HG03378 (cell line): ENCODE results near the gene NOP53.
"Not testable (repeated sequence)": the region's sequence is repeated elsewhere in the genome, so short reads cannot be mapped to it uniquely, and the experiment has no call there.

Experiments used
- ATAC-seq: cut with Tn5 transposase; IDR thresholded peaks from one replicate; pipeline ENCODE4 v1.9.1; 2021; ENCODE audit warnings: mild to moderate bottlenecking, moderate library complexity; ENCODE audit not compliant: unreplicated experiment

Gene NOP53

DNA sequence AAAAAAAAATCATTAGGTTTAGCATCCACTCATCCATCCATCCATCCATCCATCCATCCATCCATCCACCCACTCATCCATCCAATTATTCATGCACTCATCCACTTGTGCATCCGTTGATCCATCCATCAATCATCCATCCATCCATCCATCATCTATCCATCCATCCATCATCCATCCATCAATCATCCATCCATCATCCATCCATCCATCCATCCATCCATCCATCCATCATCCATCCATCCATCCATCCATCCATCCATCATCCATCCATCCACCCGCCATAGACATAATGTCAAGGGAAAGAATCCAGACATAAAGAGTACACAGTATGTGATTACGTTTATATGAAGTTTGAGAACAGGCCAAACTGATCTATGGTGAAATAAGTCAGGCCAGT is 24.2 kb downstream of the NOP53 start:
- ATAC-seq: no peak

- not testable (repeated sequence) for ATAC-seq
These were observed 25.9 kb downstream of the NOP53 start for GRCh38 chr19:47771291-47771690.

GRCh38 chr19:47776568-47776967 is 31.2 kb downstream of the NOP53 start:
- ATAC-seq: no peak

- not testable (repeated sequence) for ATAC-seq
These were observed 32.1 kb downstream of the NOP53 start for GRCh38 chr19:47777245-47778048.

DNA sequence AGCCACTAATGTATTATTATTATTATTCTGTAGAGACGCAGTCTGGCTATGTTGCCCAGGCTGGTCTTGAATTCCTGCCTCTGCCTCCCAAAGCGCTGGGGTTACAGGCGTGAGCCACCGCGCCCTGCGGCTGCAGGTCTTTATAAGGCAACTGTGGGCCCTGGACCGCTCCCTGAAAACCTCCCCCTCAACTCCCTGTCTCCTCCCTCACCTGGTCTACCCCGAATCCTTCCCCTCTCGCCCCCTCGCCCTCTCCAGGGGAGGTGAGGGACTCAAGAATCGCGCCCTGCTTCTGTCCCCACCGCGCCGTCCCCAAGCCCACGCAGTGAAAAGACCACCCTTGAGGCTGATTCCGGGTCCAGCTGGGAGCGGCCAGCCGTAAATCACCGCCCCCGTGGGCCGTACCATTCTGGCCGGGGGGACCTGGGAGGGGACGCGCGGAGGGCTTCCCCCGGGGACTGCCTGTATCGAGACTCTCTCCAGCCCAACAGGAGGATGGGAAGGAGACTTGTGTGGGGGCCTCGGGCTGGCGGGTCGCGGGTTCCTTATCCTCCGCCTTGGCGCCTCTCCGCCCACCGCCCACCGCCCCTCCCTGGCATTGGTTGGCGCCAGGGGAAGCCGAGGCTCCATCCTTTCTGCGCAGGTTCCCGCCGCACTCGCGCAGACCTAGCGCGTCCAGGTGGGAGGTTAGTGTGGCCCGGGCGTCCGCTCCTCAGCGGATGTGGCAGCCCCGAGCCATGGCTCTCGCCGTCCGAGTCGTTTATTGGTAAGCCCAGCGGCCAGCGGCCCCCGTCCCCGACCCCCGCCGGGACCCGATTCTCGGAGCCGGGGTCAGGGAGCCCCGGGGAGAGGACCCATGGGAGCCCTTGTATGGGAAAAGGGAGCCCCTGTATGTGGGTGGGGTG is 33.0 kb downstream of the NOP53 start, which contains the start of gene SELENOW:
Gene SELENOW, plus strand, starts transcription at position 655 of the 905 bp plus-strand sequence. Its CDS starts 83 bp downstream, at position 738.
- ATAC-seq: peak; percentile 63

DNA sequence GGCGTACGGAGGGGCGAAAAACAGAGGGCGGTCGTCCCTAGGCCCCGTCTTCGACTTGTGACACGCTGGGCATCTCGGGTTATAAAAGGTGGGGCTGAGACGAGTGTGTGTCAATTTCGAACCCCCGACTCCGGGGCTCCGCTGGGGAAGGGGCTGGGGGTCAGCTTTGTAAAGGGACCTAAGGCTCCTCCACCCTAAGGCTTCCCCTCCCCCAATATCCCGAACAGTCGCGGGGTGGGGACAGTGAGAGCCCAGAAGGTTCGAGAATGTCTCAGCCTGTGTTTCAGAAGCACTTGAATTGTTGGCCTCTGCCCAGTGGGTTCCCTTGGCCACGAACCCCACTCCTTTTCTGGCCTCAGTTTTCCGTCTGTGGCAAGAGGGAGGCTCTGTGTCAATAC is 33.6 kb downstream of the NOP53 start:
- ATAC-seq: no peak

GRCh38 chr19:47779524-47780214 is 34.3 kb downstream of the NOP53 start:
- no peak for ATAC-seq

DNA sequence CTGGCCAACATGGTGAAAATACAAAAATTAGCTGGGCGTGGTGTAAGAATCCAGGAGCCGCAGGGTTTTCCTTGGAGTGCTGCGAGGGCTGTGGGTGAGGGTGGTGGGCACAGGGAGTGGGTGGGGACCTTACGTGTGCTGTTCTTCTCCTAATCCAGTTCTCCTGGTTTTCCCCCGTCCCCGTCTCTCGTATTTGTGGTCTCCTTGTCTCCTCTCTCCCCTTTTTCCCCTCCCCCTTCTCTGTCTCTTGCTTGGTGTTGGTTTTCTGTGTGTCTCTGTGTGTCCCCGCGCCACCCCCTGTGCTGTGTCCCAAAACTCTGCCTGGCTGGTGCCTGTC is 34.8 kb downstream of the NOP53 start:
- ATAC-seq: no peak

- ATAC-seq: no peak
These were observed 36.4 kb downstream of the NOP53 start for GRCh38 chr19:47781590-47782262.

DNA sequence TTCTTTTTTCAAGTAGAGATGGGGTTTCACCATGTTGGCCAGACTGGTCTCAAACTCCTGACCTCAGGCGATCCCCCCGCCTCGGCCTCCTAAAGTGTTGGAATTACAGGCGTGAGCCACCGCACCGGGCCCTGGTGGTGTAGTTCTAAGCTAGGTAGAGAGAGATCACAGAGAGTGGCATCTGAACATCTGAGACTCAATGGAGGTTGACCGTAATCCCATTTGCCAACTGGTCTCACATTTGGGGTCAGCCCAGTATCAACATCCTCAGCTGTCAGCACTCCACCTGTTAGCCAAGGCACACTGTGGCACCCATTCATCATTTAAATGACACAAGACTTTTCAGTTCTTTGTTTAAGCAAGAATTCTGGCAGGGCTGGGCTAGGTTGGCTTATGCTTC is 41.2 kb downstream of the NOP53 start:
- ATAC-seq: no peak

GRCh38 chr19:47787307-47787706 is 42.0 kb downstream of the NOP53 start:
- not testable (repeated sequence) for ATAC-seq

- ATAC-seq: not testable (repeated sequence)
These were observed 44.5 kb downstream of the NOP53 start for GRCh38 chr19:47789811-47790210.

DNA sequence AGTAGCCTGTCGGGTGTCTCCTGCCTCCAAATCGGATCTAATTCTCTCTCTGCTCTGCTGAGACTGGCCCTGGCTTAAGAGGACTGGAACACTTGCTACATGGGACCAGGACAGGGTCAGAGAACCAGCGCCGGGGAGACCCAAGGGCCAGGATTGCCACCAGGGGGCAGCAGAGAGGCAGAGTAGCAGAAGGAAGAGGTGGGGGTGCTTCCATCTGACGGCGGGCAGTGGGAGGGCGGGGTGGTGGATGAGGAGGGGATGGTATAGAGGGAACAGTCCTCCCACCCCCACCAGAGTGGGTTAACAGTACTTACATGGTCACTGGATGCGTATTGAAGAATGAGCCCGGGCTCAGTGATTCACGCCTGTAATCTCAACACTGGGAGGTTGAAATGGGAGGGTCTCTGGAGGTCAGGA is 45.1 kb downstream of the NOP53 start:
- ATAC-seq: no peak

GRCh38 chr19:47792616-47793015 is 47.3 kb downstream of the NOP53 start:
- ATAC-seq: no peak

DNA sequence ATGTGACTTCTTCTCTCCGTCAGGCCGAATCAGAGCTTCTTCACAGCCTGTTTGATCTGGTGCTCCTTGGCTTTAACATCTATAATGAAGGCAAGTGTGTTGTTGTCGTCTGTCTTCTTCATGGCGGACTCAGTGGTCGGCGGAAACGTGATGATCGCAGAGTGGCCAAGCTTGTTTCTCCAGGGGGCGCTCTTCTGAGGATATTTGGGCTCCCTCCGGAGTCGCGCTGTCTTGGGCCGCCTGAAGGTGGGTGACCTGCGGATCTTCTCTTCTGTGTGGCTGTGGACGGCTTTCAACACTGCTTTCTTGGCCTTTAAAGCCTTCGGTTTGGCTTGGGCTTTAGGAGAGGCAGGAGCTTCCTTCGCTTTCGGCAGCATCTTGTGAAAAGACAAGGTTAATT is 49.2 kb downstream of the NOP53 start:
- ATAC-seq: no peak

GRCh38 chr19:47796785-47797184 is 51.4 kb downstream of the NOP53 start:
- ATAC-seq: no peak

GRCh38 chr19:47797996-47798903 is 52.9 kb downstream of the NOP53 start:
- no peak for ATAC-seq

- no peak for ATAC-seq
These were observed 53.5 kb downstream of the NOP53 start for GRCh38 chr19:47798904-47799266.

DNA sequence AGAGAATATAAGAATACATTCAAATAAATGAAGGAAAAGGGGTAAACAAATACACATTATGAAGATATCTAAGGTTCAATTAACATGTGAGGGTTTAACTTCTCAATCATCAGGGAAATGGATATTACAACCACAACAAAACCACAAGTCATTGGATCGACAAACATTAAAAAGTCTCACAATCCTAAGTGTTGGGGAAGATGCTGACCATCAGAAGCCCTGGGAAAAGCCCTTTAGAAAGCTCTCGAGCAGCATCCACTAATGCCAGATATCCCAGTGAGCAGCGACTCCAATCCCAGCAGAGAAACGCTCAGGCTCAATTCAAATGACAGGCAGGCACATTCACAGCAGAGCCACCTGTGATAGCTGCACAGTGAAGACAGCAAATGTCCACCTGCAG is 55.9 kb downstream of the NOP53 start:
- no peak for ATAC-seq
